Hepatocyte (in vitro differentiated cells): Measurements from ENCODE around the gene SDC3.

Experiments
- CTCF ChIP-seq: fragments of 200-600 bp; sonication (generic); IDR thresholded peaks from 2 replicates; pipeline ENCODE4 v1.5.1; 2016; ENCODE audit warnings: antibody characterized with exemption, mild to moderate bottlenecking; ENCODE audit not compliant: poor library complexity
- EZH2 ChIP-seq: fragments of 200-600 bp; sonication (generic); IDR thresholded peaks from 2 replicates; pipeline ENCODE4 v1.6.1; 2016; ENCODE audit warnings: antibody characterized with exemption, mild to moderate bottlenecking, borderline replicate concordance

GRCh38 chr1:30879940-30880677 lies 28.4 kb downstream of the SDC3 start:
- TF ChIP-seq CTCF (no peak), EZH2 (no peak)
